SU-DHL-6 (cell line): ENCODE data around the gene TDRD9.

Source experiments
- CTCF ChIP-seq: fragments of 200-600 bp; sonication (generic); IDR thresholded peaks from one replicate; pipeline ENCODE4 v1.5.1; 2017; ENCODE audit warnings: antibody characterized with exemption, mild to moderate bottlenecking, low read length, moderate library complexity; ENCODE audit not compliant: insufficient read depth, poor library complexity, severe bottlenecking
- EZH2phosphoT487 ChIP-seq: fragments of 200-600 bp; sonication (generic), shearing (Covaris generic); conservative IDR thresholded peaks from 2 replicates; pipeline ENCODE4 v1.6.1; 2018; ENCODE audit warnings: mild to moderate bottlenecking, antibody characterized with exemption, low read length, moderate library complexity, mixed read lengths

- no peak for TF ChIP-seq CTCF
- TF ChIP-seq EZH2phosphoT487: no peak
These were observed 158.0 kb downstream of the TDRD9 start for GRCh38 chr14:104086210-104086660.
